HG03460 (cell line): Measurements from ENCODE around the gene TMEM165.

Experiments
- ATAC-seq: cut with Tn5 transposase; IDR thresholded peaks from one replicate; pipeline ENCODE4 v1.9.1; 2021; ENCODE audit not compliant: unreplicated experiment

TMEM165 gene

GRCh38 chr4:55367084-55367722 is 28.6 kb upstream of the TMEM165 start:
- no peak for ATAC-seq

DNA sequence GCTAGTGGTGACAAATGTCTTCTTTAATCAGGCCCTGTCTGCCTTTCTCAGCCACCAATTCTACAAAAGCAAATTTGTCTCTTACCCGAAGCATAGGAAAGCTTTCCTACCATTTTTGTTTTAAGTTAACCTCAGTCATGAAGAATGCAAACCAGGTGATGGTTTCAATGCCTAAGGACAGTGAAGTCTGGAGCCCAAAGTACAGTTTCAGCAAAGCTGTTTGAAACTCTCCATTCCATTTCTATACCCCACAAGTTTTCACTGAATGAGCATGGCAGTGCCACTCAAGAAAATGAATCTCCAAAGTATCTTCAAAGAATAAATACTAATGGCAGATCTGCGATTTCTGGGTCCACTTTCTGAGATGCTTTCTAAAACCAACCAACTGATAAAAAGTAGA is 25.8 kb upstream of the TMEM165 start:
- no peak for ATAC-seq

DNA sequence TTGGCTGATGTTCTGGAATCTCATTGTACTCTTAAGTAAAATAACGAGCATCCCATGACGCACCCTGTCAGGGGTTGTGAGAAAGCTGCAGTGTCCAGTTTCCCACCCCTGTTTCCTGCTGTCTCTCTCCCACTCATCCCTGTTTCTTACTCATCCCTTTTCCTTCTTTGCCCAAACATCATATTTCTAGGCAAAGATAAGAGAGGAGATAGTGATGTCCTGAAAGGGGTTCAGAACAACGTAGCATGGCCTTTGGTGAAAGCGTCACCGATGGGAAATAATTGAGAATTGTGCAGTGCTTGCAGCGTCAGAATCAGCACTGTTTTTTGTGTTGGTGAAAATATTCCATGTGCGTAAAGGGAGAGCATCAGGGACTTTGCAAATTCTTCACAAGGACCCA is 23.5 kb upstream of the TMEM165 start:
- no peak for ATAC-seq

DNA sequence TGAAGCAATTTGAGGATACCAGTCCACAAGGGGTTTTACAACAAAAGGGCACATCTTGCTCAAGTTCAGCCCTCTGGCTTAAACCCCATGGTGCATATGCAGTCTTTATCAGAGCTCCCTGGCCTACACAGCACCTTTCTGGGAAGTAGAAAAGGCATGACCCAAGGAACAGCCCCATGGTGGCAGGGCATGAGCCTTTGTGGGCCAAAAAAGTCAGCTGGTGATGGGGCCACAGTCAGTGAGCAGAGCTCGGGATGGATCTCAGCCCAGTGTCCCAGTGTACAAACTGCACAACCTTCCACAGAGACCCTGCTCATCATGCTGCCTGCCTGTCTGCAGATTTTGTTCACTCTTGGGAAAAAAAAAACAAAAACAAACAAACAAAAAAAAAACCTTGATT is 22.3 kb upstream of the TMEM165 start:
- ATAC-seq: no peak

- no peak for ATAC-seq
These were observed 19.1 kb upstream of the TMEM165 start for GRCh38 chr4:55376698-55377097.

DNA sequence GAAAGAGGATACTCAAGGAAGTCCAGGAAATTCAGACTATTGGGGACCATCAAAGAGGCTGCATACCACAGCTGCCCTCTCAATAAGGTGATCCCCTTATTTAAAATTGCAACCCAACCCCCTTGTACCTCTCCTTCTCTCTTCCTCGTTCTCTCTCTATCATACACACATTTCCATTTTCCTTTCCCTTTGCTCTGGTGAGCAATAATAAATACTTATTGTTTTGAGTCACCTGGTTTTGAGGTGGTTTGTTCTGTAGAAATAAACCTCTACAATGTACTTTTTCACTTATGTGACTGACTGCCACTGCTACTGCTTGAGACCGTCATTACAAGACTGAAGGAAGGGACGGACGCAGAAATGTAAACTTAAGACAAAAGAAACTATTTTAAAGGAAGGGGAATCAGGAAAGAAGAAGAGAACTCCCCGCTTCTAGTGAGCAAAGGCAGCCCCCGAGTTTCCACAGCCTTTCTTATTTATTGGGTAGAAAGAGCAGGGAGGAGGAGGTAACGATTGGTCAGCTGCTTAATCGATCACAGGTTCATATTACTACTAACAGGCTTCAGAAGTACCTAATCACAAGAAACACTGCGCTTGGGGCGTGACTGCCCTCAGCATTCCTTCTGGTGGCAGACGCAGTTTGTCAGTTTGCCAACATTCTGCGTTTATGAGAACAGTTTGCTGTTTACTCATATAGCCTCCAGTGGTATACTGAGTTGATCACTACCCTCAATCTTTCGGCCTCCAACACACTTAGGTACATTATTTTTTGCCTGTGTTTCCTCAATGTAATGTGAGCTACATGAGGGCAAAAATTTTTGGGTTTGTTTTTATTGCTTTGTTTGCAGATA is 16.9 kb upstream of the TMEM165 start:
- ATAC-seq: no peak

GRCh38 chr4:55380576-55380975 is 15.2 kb upstream of the TMEM165 start:
- no peak for ATAC-seq

DNA sequence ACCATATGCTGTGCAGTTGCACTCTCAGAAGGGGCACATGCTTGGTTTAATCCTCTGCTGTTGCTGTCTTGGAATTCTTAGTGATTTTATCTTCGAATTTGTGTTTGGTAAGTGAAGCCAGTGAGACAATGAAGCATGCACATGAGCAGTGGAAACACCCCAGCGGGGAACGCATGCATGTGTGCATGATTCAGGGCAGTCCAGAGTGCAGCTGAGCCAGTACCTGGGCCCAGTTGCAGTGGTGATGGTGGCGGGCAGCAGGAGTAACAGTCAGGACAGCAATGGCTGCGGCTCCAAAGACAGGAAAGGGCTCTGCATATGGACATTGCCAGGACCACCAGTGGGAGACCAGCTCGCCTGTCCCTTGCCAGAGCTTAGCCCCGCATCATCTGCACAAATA is 14.3 kb upstream of the TMEM165 start:
- no peak for ATAC-seq

DNA sequence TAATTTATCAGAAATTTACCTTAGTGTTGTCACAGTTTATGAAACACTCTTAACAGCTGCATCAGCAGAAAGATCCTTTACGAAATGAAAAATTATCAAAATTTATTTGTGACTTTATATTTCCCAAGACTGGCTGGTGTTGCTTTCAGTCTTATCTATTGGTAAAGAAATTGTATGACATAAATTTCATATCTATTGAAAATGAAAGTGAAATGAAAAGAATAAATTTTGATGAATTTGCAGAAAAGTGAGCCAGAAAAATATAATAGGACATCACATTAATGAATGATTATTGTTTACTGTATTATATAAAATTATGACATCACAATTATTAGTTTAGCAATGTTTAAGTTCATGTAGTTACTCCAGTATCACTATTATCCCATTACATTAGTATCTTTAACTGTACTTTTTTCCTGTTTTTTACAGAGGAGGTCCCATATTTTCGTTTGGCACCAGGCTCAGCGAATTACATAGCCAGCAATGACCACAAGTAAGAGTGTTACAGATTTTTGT is 13.2 kb upstream of the TMEM165 start:
- no peak for ATAC-seq

DNA sequence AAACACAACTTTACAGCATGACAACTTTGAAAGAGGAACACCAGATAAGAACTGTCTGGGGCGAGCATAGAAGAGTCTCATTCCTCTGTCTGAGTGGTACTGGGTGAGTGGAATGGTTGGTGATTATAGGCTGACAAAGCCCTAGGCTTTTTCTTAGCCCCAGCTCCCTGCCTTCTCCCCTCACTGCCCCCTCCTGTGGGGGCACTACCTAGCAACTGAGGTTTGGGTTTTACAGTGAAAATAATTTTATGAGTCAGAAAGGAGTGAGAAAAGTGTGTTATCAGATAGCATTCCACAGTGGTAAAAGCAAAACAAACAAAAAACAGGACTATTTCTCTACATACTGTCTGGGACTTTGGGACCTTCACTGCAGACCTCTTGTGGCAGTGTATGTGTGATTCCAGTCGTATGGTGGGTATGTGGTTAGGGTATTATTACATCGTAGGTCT is 10.5 kb upstream of the TMEM165 start:
- ATAC-seq: no peak

DNA sequence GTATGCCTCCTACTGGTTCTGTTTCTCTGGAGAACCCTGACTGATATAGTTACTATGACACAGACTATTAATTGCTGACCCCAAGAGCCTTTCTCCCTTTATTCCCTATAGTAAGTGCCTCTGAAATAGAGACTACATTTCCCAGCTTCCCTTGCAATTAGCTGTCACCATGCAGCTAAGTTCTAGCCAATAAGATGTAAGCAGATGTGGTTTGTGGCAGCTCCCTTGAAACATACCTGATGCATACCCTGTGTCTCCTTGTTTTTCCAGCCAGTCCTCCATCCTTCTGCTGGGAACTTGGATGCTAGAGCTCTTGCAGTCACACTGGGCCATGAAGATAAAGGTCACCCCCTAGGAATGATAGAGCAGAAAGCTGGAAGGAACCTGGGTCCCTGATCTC is 9.7 kb upstream of the TMEM165 start:
- no peak for ATAC-seq

GRCh38 chr4:55386840-55387239 is 8.9 kb upstream of the TMEM165 start:
- ATAC-seq: no peak

GRCh38 chr4:55393461-55394320 is 2.1 kb upstream of the TMEM165 start:
- ATAC-seq: no peak

DNA sequence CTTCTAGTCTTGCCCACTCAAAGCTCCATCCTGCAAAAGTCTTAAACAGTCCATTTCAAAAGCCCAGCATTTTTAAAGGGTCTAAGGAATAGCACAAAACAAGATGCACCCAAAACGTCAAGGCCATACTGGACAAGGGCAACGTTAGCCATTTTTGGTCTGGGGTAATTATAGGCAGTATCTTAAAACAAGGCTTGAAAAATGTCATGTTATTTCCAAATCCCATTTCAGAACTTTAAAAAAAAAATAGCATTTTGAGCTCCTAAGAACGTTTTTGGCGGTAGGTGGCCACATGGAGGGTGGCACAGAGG is 584 bp upstream of the TMEM165 start:
- no peak for ATAC-seq

- peak; percentile 28 for ATAC-seq
These were observed 760 bp downstream of the TMEM165 start for GRCh38 chr4:55396308-55397125.

GRCh38 chr4:55397126-55397436 is 1.3 kb downstream of the TMEM165 start:
- ATAC-seq: no peak

- no peak for ATAC-seq
These were observed 2.0 kb downstream of the TMEM165 start for GRCh38 chr4:55397520-55398321.

DNA sequence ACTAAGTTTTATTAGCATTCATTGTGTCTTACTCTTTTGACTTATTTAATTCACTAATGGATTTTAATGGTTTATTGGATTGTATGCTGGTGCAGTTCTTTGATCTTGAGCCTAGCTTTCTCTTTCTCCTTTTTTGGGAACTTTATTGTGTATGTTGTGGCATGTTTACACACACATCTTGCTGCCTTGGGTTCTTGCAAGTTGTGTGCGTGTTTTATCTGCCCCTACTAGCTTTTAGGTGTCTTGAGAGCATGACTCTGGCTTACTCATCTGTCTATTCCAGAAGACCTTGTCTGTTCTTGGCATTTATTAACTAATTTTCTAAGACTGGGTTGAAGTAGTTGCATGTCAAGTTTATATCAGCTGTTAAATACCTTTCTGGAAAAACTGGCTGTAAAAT is 2.7 kb downstream of the TMEM165 start:
- no peak for ATAC-seq

DNA sequence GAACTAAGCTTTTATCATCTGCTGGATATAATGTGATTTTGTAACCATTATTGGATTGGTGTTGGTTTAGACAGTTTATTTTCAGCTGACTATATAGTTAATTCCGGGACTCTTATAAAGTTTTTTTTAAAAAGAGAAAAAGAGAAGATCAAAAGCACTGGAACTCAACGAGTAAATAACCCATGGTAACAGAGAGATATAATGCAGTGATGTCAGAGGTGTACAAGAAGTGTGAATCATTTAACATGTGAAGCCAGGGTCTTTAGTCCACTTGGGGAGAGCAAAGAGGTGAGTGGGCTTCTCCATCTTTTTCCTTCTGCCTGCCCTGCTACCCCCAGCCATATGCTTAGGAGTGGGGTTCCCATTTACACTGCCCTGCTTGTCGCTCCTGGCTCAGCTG is 3.2 kb downstream of the TMEM165 start:
- no peak for ATAC-seq

DNA sequence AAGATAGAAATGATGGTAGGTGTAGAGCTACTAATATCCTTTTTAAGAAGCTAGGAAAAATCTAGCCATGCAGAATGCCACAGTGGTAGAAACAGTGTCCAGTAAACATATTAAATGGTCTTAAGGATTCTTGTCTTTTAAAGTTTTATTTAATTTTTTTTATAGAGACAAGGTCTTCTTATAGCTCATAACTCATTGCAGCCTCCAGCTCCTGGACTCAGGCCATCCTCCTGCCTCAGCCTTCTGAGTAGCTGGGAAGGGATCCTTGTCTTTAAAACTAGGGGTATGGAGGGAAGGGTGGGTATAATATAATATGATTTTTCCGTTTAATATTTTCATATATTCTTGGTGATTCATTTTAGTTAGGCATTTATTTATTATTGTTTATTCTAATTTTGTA is 3.8 kb downstream of the TMEM165 start:
- ATAC-seq: no peak
